GM18526 (cell line): ENCODE data around the gene APLP2.

ENCODE experiments used
- POLR2A ChIP-seq: IDR thresholded peaks from 3 replicates; pipeline ENCODE4 v1.6.1; 2011; ENCODE audit not compliant: insufficient read length; ENCODE audit errors: extremely low read depth

APLP2 gene

GRCh38 chr11:130121445-130121978 is 51.8 kb downstream of the APLP2 start:
- no peak for TF ChIP-seq POLR2A

- TF ChIP-seq POLR2A: no peak
Measured at GRCh38 chr11:130122141-130122575, 52.5 kb downstream of the APLP2 start.

- TF ChIP-seq POLR2A: no peak
Measured at GRCh38 chr11:130123414-130124040, 53.8 kb downstream of the APLP2 start.

- TF ChIP-seq POLR2A: no peak
Measured at GRCh38 chr11:130124096-130124495, 54.4 kb downstream of the APLP2 start.

- TF ChIP-seq POLR2A: no peak
Measured at GRCh38 chr11:130125638-130126037, 55.9 kb downstream of the APLP2 start.

GRCh38 chr11:130126516-130126915 is 56.8 kb downstream of the APLP2 start:
- no peak for TF ChIP-seq POLR2A

GRCh38 chr11:130127509-130127908 is 57.8 kb downstream of the APLP2 start:
- no peak for TF ChIP-seq POLR2A

- no peak for TF ChIP-seq POLR2A
Measured at GRCh38 chr11:130128626-130129025, 58.9 kb downstream of the APLP2 start.

GRCh38 chr11:130129922-130130321 is 60.2 kb downstream of the APLP2 start:
- TF ChIP-seq POLR2A: no peak

GRCh38 chr11:130131961-130132850 is 62.5 kb downstream of the APLP2 start:
- TF ChIP-seq POLR2A: no peak

- TF ChIP-seq POLR2A: no peak
Measured at GRCh38 chr11:130133716-130134115, 64.0 kb downstream of the APLP2 start.

GRCh38 chr11:130136107-130136506 is 66.4 kb downstream of the APLP2 start:
- TF ChIP-seq POLR2A: no peak

- no peak for TF ChIP-seq POLR2A
Measured at GRCh38 chr11:130137999-130138398, 68.3 kb downstream of the APLP2 start.

GRCh38 chr11:130139401-130139800 is 69.7 kb downstream of the APLP2 start:
- no peak for TF ChIP-seq POLR2A

- TF ChIP-seq POLR2A: no peak
Measured at GRCh38 chr11:130141561-130142341, 72.1 kb downstream of the APLP2 start.
